Measurements from ENCODE around the gene SIVA1.

DNA sequence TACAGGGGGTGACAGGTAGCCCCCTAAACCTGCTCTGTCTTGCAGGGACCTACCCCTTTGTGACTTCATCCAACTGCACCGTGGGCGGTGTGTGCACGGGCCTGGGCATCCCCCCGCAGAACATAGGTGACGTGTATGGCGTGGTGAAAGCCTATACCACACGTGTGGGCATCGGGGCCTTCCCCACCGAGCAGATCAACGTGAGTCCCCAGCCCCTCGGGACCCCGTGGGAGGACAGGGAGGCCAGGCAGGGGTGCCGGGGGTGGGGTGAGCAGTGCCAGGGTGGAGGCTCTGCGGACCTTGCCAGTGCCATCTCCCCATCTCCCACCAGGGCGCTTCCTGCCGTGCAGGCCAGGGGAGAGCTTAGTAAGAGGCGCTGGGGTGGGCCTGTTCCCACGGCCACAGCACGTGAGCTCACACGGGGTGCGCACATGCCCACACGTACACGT lies 11.1 kb upstream of the SIVA1 start:
- TF ChIP-seq CTCF (IDR thresholded peaks at IDR 0.05): no peak
- TF ChIP-seq, protein P1, sequence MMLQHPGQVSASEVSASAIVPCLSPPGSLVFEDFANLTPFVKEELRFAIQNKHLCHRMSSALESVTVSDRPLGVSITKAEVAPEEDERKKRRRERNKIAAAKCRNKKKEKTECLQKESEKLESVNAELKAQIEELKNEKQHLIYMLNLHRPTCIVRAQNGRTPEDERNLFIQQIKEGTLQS (CRISPR knock-in tag; conservative IDR thresholded peaks at IDR 0.05): no peak
- no peak for TF ChIP-seq USF2 (CRISPR knock-in tag; IDR thresholded peaks at IDR 0.05)
- no peak for TF ChIP-seq NFE2L1 (CRISPR knock-in tag; IDR thresholded peaks at IDR 0.05)
- TF ChIP-seq ESRRA (CRISPR knock-in tag; IDR thresholded peaks at IDR 0.05; ENCODE audit: borderline replicate concordance): no peak
- no peak for TF ChIP-seq NFYB (CRISPR knock-in tag; conservative IDR thresholded peaks at IDR 0.05; ENCODE audit: low read depth)
- no peak for TF ChIP-seq TCF7 (CRISPR knock-in tag; IDR thresholded peaks at IDR 0.05; ENCODE audit: low read depth)
